HG03139 (cell line): ENCODE data around the gene DUSP9.

Source experiments
- ATAC-seq: cut with Tn5 transposase; IDR thresholded peaks from one replicate; pipeline ENCODE4 v1.9.1; 2021; ENCODE audit not compliant: unreplicated experiment

Gene DUSP9

GRCh38 chrX:153621949-153622598 is 24.9 kb upstream of the DUSP9 start:
- ATAC-seq = no peak

- ATAC-seq = no peak
Measured at GRCh38 chrX:153622661-153623309, 24.2 kb upstream of the DUSP9 start.

- ATAC-seq = no peak
Measured at GRCh38 chrX:153623310-153624029, 23.5 kb upstream of the DUSP9 start.

- no peak for ATAC-seq
Measured at GRCh38 chrX:153624196-153625091, 22.6 kb upstream of the DUSP9 start.

GRCh38 chrX:153625271-153626024 is 21.6 kb upstream of the DUSP9 start:
- ATAC-seq = no peak

- no peak for ATAC-seq
Measured at GRCh38 chrX:153626025-153626633, 20.9 kb upstream of the DUSP9 start.

- no peak for ATAC-seq
Measured at GRCh38 chrX:153626863-153627674, 19.9 kb upstream of the DUSP9 start.

GRCh38 chrX:153627675-153628111 is 19.3 kb upstream of the DUSP9 start:
- no peak for ATAC-seq

GRCh38 chrX:153628129-153628528 is 18.9 kb upstream of the DUSP9 start:
- no peak for ATAC-seq

GRCh38 chrX:153628665-153629064 is 18.3 kb upstream of the DUSP9 start:
- ATAC-seq = no peak

- no peak for ATAC-seq
Measured at GRCh38 chrX:153631346-153631745, 15.7 kb upstream of the DUSP9 start.

GRCh38 chrX:153631907-153632594 is 15.0 kb upstream of the DUSP9 start:
- ATAC-seq = no peak

GRCh38 chrX:153632595-153632946 is 14.4 kb upstream of the DUSP9 start:
- ATAC-seq = no peak

- no peak for ATAC-seq
Measured at GRCh38 chrX:153633048-153633447, 14.0 kb upstream of the DUSP9 start.

GRCh38 chrX:153633607-153634180 is 13.3 kb upstream of the DUSP9 start:
- ATAC-seq = no peak

- ATAC-seq = no peak
Measured at GRCh38 chrX:153634236-153634635, 12.8 kb upstream of the DUSP9 start.

- no peak for ATAC-seq
Measured at GRCh38 chrX:153634832-153635231, 12.2 kb upstream of the DUSP9 start.

- ATAC-seq = no peak
Measured at GRCh38 chrX:153635388-153635787, 11.6 kb upstream of the DUSP9 start.
